Measurements from ENCODE around the gene EEF2K. TPM values are rescaled to one million over a fixed set of nuclear protein-coding genes. Genes with fewer than 3 reads are reported as not detected.

Gene EEF2K
- total RNA-seq, 3 donors from 2014 or later: 38.6 to 60.8 (median 39.7) TPM

DNA sequence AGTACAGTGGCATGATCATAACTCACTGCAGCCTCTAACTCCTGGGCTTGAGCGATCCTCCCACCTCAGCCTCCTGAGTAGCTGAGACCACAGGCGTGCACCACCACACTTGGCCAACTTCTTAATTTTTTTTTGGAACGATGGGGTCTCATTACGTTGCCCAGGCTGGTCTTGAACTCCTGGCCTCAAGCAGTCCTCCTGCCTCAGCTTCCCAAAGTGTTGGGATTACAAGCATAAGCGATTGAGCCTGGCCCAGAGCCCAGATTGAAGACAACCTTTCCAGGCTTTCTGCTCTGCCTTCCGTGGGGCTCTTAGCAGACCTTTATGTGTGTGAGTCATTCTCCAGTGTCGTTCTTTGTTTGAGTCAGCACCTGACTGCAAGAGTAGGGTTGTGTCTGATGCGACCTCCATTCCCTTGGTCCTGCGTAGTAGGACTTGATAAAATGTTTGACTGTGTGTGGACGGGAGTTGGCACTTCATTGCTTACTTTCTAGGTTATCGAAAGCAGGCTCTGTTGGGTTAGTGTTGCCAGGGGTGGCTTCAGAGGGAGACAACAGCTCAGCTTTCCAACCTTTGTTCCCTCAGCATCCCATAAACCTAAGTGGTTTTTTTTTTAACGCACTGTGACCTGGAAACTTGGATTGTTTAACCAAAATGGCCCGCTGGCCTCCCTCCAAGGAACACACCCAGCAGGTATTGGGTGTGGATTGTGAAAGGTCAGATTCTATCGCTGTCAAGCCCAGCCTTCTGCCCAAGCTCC, 26.4 kb downstream of the EEF2K start:
- peak; percentile 93 to 98 (median 95) for DNase-seq
- Histone ChIP-seq H3K36me3 (ENCODE audit: low read depth) (peaks cover 4% of the 10 kb centered on the region), H3K9me3 (no peaks in the 10 kb centered on the region), H3K4me3 (peak overlapping the region; percentile 9), H3K4me1 (ENCODE audit: low read depth) (peaks cover 36% of the 10 kb centered on the region)
- intact Hi-C loops (cut with DNase I, micrococcal nuclease): no loop called here
- peak; percentile 92 for ATAC-seq
- TF ChIP-seq, protein P1, sequence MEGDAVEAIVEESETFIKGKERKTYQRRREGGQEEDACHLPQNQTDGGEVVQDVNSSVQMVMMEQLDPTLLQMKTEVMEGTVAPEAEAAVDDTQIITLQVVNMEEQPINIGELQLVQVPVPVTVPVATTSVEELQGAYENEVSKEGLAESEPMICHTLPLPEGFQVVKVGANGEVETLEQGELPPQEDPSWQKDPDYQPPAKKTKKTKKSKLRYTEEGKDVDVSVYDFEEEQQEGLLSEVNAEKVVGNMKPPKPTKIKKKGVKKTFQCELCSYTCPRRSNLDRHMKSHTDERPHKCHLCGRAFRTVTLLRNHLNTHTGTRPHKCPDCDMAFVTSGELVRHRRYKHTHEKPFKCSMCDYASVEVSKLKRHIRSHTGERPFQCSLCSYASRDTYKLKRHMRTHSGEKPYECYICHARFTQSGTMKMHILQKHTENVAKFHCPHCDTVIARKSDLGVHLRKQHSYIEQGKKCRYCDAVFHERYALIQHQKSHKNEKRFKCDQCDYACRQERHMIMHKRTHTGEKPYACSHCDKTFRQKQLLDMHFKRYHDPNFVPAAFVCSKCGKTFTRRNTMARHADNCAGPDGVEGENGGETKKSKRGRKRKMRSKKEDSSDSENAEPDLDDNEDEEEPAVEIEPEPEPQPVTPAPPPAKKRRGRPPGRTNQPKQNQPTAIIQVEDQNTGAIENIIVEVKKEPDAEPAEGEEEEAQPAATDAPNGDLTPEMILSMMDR (IDR thresholded peaks at IDR 0.05): no peak

DNA sequence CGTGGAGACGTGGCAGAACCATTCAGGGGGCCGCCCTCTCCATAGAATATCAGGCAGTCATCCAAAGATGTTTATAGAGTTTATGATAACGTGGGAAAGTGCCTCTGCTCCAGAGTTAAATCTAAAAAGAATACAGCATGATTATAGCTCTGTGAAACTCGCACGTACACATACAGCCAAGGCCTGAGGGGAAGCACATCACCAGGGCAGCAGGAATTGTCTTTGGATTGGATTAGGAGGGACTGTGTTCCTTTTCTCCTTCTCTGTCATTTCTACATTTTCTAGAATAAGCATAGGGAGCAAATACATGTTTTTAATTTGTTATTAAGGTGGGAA, 26.9 kb downstream of the EEF2K start:
- no peak for DNase-seq
- H3K36me3 ChIP-seq (ENCODE audit: low read depth): peaks cover 4% of the 10 kb centered on the region
- peaks cover 36% of the 10 kb centered on the region for H3K4me1 ChIP-seq (ENCODE audit: low read depth)
- intact Hi-C loops (cut with DNase I, micrococcal nuclease): no loop called here
- H3K4me3 ChIP-seq: peak overlapping the region; percentile 9
- H3K9me3 ChIP-seq: no peaks in the 10 kb centered on the region
- no peak for ATAC-seq
- TF ChIP-seq, protein P1 (IDR thresholded peaks at IDR 0.05): no peak

DNA sequence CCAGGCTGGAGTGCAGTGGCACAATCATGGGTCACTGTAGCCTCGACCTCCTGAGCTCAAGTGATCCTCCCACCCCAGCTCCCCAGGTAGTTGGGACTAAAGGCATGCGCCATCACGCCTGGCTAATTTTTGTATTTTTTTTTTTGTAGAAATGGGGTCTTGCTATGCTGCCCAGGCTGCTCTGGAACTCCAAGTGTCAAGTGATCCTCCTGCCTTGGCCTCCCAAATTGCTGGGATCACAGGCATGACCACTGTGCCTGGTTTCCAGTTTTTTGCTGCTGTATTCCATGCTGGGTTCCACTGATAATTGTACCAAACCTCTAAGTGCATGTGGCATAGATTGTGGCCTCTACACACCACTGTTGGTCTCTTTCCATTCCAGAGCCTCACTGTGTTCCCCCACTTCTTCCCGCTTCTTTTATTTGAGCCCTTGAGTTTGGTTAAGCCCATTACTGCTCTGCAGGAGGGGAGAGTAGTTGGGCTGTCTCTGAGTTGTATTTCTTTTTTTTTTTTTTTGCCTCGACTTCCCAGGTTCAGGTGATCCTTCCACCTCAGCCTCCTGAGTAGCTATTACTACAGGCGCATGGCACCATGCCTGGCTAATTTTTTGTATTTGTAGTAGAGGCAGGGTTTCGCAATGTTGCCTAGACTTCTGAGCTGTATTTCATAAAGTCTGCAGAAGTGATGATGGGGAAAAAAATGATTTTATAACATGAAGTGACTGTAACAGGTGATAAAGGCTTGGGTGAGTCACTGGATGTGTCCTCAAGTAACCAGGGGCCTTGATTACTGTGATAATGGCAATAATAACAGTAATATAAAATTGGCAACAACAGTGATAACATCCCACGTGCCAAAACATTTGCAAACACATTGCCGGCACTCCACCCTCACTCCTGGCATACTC, 30.0 kb downstream of the EEF2K start:
- DNase-seq (peak in 1 of 3 donors; percentile 68), ATAC-seq (peak; percentile 58)
- Histone ChIP-seq H3K4me1 (ENCODE audit: low read depth) (peaks cover 53% of the 10 kb centered on the region), H3K36me3 (ENCODE audit: low read depth) (peaks cover 4% of the 10 kb centered on the region), H3K4me3 (no peak overlapping the region), H3K9me3 (no peaks in the 10 kb centered on the region)
- TF ChIP-seq, protein P1 (IDR thresholded peaks at IDR 0.05): no peak
- intact Hi-C loops (cut with DNase I, micrococcal nuclease): no loop called here

DNA sequence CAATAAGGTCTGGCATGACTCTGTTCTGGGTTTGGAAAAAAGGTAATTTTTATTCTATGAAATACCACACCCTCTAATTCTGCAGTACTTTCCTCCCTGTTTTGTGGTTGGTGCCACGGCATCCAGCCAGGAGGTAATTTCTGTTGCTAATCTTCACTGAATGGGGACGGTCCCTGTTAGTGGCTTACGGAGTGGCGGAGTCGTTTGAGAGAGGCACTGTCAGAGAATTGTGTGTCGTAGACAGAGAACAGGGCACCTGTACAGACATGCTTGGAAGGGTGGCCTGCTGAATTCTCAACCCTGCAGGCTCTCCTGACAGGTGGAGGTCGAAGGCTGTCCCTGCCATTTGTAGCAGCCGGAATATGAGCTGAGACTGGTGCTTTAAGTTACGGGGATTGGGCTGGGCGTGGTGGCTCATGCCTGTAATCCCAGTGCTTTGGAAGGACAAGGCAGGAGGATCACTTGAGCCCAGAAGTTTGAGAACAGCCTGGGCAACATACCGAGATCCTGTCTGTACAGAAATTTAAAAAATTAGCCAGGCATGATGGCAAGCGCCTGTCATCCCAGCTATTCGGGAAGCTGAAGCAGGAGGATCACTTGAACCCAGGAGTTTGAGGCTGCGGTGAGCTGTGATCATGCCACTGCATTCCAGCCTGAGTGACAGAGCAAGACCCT, 33.2 kb downstream of the EEF2K start:
- DNase-seq (no peak), ATAC-seq (peak; percentile 51)
- H3K4me3 ChIP-seq: no peak overlapping the region
- TF ChIP-seq, protein P1 (IDR thresholded peaks at IDR 0.05): no peak
- H3K9me3 ChIP-seq: no peaks in the 10 kb centered on the region
- intact Hi-C loops (cut with DNase I, micrococcal nuclease): no loop called here
- H3K36me3 ChIP-seq (ENCODE audit: low read depth): no peaks in the 10 kb centered on the region
- H3K4me1 ChIP-seq (ENCODE audit: low read depth): peaks cover 33% of the 10 kb centered on the region

DNA sequence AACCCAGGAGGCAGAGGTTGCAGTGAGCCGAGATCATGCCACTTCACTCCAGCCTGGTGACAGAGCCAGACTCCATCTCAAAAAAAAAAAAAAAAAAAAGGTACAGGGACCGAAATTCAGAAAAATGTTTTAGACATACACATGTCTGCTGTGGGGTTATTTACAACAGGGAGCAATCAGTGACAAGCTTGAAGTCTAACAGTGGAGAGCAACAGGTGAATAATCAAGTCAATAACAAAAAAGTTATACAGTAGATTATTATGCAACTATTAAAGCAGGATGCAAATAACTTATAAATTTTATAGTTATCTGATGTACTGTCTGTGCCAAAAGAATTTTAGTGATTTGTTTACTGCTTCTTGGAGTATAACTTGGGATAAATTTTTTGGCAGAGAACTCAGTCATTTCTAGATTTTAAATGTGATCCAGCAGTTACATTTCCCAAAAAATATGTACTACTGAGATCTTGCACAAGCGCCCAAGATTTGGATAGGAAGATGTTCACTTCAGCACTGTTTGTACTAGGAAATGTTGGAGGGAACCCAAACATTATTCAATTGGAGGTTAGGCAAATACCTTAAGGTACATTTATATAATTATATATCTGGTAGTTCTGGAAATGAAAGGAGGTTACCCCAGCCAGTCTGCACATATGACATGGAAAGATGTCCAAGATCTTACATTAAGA, 34.1 kb downstream of the EEF2K start:
- H3K36me3 ChIP-seq (ENCODE audit: low read depth): no peaks in the 10 kb centered on the region
- TF ChIP-seq, protein P1 (IDR thresholded peaks at IDR 0.05): no peak
- intact Hi-C loops (cut with DNase I, micrococcal nuclease): no loop called here
- H3K4me3 ChIP-seq: no peak overlapping the region
- ATAC-seq: no peak
- DNase-seq: no peak
- peaks cover 29% of the 10 kb centered on the region for H3K4me1 ChIP-seq (ENCODE audit: low read depth)
- H3K9me3 ChIP-seq: no peaks in the 10 kb centered on the region

Measured in mucosa of descending colon (tissue), 3 donors.